HFFc6 (cell line): Measurements from ENCODE around the gene KIF3C. TPM values are rescaled to one million over a fixed set of nuclear protein-coding genes. Genes with fewer than 3 reads are reported as not detected.
A peak's percentile ranks its signal among the peaks of the same experiment; 100 is the strongest.

Source experiments
- DNase-seq: peaks from one replicate; pipeline ENCODE4 v3.0.0-alpha.2; 2018
- H3K27ac Mint-ChIP-seq: 2 replicates; pipeline ENCODE4 v1.8.0; 2020; ENCODE audit warnings: mild to moderate bottlenecking, mixed read lengths
- H3K27me3 Mint-ChIP-seq: 2 replicates; pipeline ENCODE4 v1.8.0; 2021; ENCODE audit warnings: mild to moderate bottlenecking, moderate library complexity, mixed read lengths; ENCODE audit not compliant: insufficient read depth
- H3K36me3 Mint-ChIP-seq: 2 replicates; pipeline ENCODE4 v1.8.0; 2021; ENCODE audit warnings: low read depth, mixed read lengths
- H3K4me1 Mint-ChIP-seq: 2 replicates; pipeline ENCODE4 v1.8.0; 2020; ENCODE audit warnings: low read depth, mixed read lengths
- H3K4me3 Mint-ChIP-seq: 2 replicates; pipeline ENCODE4 v1.8.0; 2020; ENCODE audit warnings: mild to moderate bottlenecking, moderate library complexity, mixed read lengths
- H3K9me3 Mint-ChIP-seq: 2 replicates; pipeline ENCODE4 v1.8.0; 2020; ENCODE audit warnings: mild to moderate bottlenecking, mixed read lengths
- total RNA-seq, 6 experiments: library from RNA; stranded (reverse); fragmentation: NEBNext Ultra II Directional; extraction: Animal tissue kit (Norgen Biotek cat#: 25700); gene quantifications; 2 replicates in 1 of 6; 3 replicates in 5 of 6; pipeline ENCODE4 v1.2.3, GENCODE V29; 2021
- TF ChIP-seq, protein P1 (sequence below): fragments of 200-600 bp; sonication (generic); IDR thresholded peaks from 2 replicates; pipeline ENCODE4 v1.5.0; 2021; ENCODE audit warnings: antibody characterized with exemption, mild to moderate bottlenecking

KIF3C gene
- total RNA-seq, 6 experiments from 2014 or later: 18.0 to 21.1 (median 19.7) TPM

DNA sequence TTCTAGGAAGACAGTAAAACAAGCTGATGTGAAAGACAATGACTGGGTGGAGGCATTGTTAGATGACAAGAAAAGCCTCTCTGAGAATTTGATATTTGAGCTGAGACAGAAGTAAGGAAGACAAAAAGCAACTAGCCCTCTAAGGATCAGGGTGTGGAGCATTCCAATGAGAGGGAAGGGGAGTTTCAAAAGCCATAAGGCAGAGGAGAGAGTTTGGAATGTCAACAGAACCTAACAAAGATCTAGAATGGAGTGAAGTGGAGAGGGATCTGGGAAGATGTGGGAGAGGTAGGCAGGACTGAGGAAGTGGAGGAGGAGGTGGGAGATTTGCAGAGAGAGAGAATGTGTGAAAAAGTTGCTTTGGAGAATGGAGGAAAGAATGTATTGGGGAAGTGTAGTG lies 86.7 kb downstream of the KIF3C start:
- no peak overlapping the region for H3K4me3 Mint-ChIP-seq
- no peak for DNase-seq
- H3K27ac Mint-ChIP-seq: no peak overlapping the region

DNA sequence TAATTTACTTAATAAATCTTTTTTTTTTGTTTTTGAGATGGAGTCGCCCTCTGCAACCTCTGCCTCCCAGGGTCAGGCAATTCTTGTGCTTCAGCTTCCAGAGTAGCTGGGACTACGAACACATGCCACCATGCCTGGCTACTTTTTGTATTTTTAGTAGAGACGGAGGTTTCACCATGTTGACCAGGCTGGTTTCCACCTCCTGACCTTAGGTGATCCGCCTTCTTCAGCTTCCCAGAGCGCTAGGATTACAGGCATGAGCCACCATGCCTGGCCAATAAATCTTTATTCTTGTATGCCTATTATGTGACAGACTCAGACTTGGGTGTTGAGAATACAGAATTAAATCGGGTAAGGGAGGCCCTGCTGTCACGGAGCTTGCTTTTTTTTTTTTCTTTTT lies 87.3 kb downstream of the KIF3C start:
- H3K9me3 Mint-ChIP-seq: no peaks in the 10 kb centered on the region
- no peak overlapping the region for H3K27ac Mint-ChIP-seq
- H3K27me3 Mint-ChIP-seq: peaks cover 12% of the 10 kb centered on the region
- H3K36me3 Mint-ChIP-seq: no peaks in the 10 kb centered on the region
- no peak for DNase-seq
- H3K4me1 Mint-ChIP-seq: peaks cover 8% of the 10 kb centered on the region
- no peak overlapping the region for H3K4me3 Mint-ChIP-seq
- TF ChIP-seq, protein P1, sequence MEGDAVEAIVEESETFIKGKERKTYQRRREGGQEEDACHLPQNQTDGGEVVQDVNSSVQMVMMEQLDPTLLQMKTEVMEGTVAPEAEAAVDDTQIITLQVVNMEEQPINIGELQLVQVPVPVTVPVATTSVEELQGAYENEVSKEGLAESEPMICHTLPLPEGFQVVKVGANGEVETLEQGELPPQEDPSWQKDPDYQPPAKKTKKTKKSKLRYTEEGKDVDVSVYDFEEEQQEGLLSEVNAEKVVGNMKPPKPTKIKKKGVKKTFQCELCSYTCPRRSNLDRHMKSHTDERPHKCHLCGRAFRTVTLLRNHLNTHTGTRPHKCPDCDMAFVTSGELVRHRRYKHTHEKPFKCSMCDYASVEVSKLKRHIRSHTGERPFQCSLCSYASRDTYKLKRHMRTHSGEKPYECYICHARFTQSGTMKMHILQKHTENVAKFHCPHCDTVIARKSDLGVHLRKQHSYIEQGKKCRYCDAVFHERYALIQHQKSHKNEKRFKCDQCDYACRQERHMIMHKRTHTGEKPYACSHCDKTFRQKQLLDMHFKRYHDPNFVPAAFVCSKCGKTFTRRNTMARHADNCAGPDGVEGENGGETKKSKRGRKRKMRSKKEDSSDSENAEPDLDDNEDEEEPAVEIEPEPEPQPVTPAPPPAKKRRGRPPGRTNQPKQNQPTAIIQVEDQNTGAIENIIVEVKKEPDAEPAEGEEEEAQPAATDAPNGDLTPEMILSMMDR: no peak

More for the DNA sequence above, 86.7 kb downstream of the KIF3C start:
- TF ChIP-seq, protein P1: no peak
- Mint-ChIP-seq H3K4me1 (peaks cover 8% of the 10 kb centered on the region), H3K9me3 (no peaks in the 10 kb centered on the region), H3K27me3 (peaks cover 15% of the 10 kb centered on the region), H3K36me3 (no peaks in the 10 kb centered on the region)

DNA sequence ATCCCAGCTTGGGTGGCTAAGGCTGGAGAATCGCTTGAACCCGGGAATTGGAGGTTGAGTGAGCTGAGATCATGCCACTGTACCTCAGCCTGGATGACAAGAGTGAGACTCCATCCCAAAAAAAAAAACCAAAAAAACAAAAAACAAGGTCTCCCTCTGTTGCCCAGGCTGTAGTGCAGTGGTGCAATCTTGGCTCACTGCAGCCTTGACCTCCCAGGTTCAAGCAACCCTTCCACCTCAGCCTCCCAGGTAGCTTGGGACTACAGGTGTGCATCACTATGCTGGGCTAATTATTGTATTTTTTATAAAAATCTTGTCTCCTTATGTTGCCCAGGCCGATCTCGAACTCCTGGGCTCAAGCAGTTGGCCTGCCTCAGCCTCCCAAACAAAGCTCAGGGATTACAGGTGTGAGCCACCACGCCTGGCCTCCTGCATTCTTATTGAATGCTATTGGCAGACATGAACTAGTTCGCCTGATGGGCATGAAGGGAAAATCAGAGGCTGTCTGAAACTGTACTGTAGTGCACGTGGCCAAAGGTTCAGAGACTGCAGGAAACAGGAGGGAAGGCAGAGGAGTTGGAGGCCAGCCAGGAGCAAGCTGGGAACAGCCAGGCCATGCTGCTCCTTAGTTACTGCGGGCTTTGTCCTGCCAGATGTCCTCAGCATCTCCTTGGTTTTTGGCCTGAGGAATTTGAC lies 88.0 kb downstream of the KIF3C start:
- Mint-ChIP-seq H3K9me3 (no peaks in the 10 kb centered on the region), H3K4me3 (no peak overlapping the region), H3K36me3 (no peaks in the 10 kb centered on the region), H3K27ac (no peak overlapping the region), H3K27me3 (peaks cover 11% of the 10 kb centered on the region), H3K4me1 (peaks cover 8% of the 10 kb centered on the region)
- DNase-seq: peak; percentile 12
- TF ChIP-seq, protein P1: no peak

DNA sequence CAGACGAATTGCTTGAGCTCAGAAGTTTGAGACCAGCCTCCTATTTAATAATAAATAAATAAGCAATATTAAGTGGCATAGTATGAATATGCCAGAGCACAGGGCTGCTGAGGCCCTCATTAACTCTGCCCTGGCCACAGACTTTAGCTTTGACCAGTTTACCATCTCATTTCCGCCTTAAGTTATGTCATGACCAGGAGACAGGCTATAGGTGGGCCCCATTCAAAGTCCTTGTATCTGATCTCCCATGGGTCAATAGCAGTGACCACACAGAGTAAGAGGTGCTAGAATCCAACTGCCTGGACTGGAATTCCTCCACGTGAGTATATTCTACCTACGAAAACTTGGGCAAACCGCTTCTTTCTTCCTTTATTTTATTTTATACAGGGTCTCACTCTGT lies 90.6 kb downstream of the KIF3C start:
- Mint-ChIP-seq H3K4me1 (peaks cover 8% of the 10 kb centered on the region), H3K36me3 (no peaks in the 10 kb centered on the region), H3K4me3 (no peak overlapping the region), H3K9me3 (no peaks in the 10 kb centered on the region), H3K27me3 (peaks cover 14% of the 10 kb centered on the region), H3K27ac (no peak overlapping the region)
- TF ChIP-seq, protein P1: no peak
- no peak for DNase-seq

DNA sequence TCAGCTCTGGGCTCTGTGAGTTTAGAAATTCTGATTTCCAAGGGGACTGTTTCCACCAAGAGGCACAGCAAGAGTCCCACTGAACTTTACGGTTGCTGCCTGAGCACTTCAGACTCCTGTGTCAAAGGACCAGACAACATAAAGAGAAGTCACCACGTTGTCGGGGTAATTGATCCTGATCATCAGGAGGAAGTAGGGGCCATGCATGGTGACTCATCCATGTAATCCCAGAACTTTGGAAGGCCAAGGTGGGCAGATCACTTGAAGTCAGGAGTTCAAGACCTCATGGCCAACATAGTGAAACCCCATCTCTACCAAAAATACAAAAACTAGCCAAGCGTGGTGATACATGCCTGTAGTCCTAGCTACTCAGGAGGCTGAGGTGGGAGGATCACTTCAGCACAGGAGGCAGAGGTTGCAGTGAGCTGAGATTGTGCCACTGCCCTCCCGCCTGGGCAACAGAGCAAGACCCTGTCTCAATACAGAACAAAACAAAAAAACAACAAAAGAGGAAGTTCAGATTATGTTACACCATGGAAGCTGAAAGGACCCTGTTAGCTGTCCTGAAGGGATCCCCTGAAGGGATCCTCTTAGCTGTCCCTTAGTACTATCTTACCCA lies 94.6 kb downstream of the KIF3C start:
- TF ChIP-seq, protein P1: no peak
- Mint-ChIP-seq H3K36me3 (no peaks in the 10 kb centered on the region), H3K4me1 (peaks cover 27% of the 10 kb centered on the region), H3K9me3 (no peaks in the 10 kb centered on the region), H3K27ac (no peak overlapping the region), H3K4me3 (no peak overlapping the region), H3K27me3 (peaks cover 14% of the 10 kb centered on the region)
- DNase-seq: no peak
